Measurements from ENCODE around the gene TADA1. TPM values are rescaled to one million over a fixed set of nuclear protein-coding genes. Genes with fewer than 3 reads are reported as not detected.

TADA1 gene
- total RNA-seq, 1 experiment from 2014 or later: 13.1 TPM

DNA sequence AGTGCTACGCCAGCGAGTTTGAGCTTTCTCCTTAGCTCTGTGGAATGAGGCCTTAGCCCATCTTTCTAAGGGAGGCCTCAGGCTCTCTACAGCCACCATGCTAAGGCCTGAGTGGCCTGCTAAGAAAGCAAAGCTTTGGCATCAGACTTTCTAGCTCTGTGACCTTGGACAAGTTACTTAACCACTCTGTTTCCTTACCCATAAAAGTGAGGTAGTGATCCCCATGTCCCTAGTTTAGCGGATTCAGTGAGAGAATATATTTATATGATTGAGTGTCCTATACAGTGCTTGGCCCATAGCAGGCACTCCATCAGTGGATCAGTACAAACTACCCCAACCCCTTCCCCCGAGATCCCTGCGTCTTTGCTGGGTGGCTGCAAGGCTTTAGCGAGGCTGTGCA, 32.7 kb downstream of the TADA1 start:
- Mint-ChIP-seq H3K4me3 (ENCODE audit: low read depth, unreplicated experiment) (no peak overlapping the region), H3K36me3 (ENCODE audit: insufficient read depth, unreplicated experiment) (peaks cover 82% of the 10 kb centered on the region), H3K27me3 (ENCODE audit: unreplicated experiment) (no peaks in the 10 kb centered on the region), H3K9me3 (ENCODE audit: low read depth, unreplicated experiment) (no peaks in the 10 kb centered on the region), H3K27ac (ENCODE audit: unreplicated experiment) (no peak overlapping the region), H3K4me1 (ENCODE audit: low read depth, unreplicated experiment) (peaks cover 40% of the 10 kb centered on the region)
- BruUV-seq (replicated peaks): no TSS peak
- intact Hi-C loops (cut with micrococcal nuclease; ENCODE audit: unreplicated experiment): no loop called here
- DNase-seq: no peak
- CTCF ChIA-PET: no interaction called here
- TF ChIP-seq, protein P1, sequence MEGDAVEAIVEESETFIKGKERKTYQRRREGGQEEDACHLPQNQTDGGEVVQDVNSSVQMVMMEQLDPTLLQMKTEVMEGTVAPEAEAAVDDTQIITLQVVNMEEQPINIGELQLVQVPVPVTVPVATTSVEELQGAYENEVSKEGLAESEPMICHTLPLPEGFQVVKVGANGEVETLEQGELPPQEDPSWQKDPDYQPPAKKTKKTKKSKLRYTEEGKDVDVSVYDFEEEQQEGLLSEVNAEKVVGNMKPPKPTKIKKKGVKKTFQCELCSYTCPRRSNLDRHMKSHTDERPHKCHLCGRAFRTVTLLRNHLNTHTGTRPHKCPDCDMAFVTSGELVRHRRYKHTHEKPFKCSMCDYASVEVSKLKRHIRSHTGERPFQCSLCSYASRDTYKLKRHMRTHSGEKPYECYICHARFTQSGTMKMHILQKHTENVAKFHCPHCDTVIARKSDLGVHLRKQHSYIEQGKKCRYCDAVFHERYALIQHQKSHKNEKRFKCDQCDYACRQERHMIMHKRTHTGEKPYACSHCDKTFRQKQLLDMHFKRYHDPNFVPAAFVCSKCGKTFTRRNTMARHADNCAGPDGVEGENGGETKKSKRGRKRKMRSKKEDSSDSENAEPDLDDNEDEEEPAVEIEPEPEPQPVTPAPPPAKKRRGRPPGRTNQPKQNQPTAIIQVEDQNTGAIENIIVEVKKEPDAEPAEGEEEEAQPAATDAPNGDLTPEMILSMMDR (IDR thresholded peaks at IDR 0.05; ENCODE audit: unreplicated experiment): no peak

DNA sequence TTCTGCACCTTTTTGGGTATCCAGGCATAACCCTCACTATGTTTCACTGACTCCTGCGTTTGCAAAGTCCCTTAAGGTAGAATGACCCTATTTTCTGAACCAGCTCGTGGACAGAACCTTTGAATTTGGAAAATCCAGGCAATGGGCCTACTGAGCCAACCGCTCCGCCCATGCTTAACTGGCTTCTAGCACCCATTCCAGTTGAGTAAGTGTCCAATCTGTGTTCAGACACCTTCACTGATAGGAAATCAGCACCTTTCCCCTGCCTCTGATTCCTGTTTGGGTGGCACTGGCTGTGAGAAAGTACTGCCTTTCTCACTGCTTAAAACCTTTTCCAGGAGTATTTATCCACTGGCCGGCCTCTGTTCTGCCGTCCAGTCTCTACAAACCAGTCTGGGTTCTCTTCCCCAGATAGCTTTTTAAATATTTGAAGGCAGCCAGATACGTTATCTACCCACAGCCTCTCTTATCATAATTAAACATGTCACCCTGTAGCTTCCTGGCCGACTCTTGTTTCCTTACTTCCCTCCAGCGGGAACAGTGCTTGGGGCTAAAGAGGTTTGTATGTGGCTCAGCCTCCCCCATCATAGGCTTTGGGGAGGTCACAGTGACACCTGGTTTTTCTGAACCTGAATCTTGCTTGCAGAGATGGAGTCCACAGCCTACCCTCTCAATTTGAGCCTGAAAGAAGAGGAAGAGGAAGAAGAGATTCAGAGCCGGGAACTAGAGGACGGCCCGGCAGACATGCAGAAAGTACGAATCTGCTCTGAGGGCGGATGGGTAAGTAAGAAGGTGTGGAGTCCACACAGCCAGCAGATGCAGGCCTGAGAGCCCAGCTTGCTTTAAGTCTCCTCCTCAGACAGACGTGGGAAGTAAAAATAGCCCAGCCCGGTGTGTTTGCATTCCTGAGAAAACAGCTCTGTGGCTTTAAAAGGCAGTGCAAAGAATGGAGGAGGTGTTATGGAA, 35.5 kb downstream of the TADA1 start:
- peaks cover 67% of the 10 kb centered on the region for H3K36me3 Mint-ChIP-seq (ENCODE audit: insufficient read depth, unreplicated experiment)
- BruUV-seq (replicated peaks): TSS peak; percentile 67

DNA sequence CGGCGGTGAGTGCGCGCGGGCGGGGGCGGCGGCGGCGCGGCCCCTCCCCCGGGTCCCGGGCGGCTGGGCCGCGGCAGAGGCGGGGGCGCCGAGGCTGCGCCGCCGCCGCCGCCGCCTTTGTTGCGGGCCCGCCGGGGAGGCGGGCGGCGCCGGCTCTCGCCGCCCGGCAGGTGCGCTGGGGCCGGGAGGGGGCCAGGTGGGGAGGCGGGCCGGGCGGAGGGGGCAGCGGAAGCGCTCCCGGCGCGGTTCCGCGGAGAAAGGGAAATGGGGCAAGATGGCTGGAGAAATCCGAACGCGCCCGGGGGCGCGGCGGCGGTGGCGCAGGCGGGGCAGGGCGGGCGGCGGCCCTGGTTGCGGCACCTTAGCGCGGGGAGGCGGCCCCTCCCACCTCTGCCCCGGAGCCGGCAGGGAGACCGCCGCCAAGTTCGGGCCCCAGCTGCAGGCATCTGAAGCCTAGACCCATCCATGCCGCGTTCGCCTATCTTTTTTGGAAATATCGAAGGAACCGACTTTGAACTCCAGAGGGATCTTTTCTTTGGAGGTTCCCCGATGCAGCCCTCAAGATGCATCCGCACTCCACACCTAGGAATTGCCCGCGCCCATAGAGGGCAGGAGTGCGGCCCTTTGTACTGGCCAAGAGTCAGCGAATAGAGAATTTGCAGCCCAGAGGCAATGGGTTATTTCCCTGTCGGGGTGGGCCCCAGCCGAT, 36.3 kb downstream of the TADA1 start:
- Mint-ChIP-seq H3K27ac (ENCODE audit: unreplicated experiment) (peak overlapping the region; percentile 88), H3K4me1 (ENCODE audit: low read depth, unreplicated experiment) (peaks cover 40% of the 10 kb centered on the region), H3K9me3 (ENCODE audit: low read depth, unreplicated experiment) (no peaks in the 10 kb centered on the region), H3K4me3 (ENCODE audit: low read depth, unreplicated experiment) (peak overlapping the region; percentile 81), H3K36me3 (ENCODE audit: insufficient read depth, unreplicated experiment) (peaks cover 65% of the 10 kb centered on the region), H3K27me3 (ENCODE audit: unreplicated experiment) (no peaks in the 10 kb centered on the region)
- CTCF ChIA-PET: interaction anchor here (0.5 to 1.1 kb wide), 3 partner anchors 26 to 962 kb away, joined by 3 to 5 read pairs (median 3); no protein-coding TSS in a partner anchor
- DNase-seq: peak; percentile 66
- no TSS peak for BruUV-seq (replicated peaks)
- intact Hi-C loops (cut with micrococcal nuclease; ENCODE audit: unreplicated experiment): no loop called here
- TF ChIP-seq, protein P1 (IDR thresholded peaks at IDR 0.05; ENCODE audit: unreplicated experiment): peak; percentile 40

More for the DNA sequence above, 35.5 kb downstream of the TADA1 start:
- CTCF ChIA-PET: interaction anchor here (0.5 to 0.9 kb wide), 3 partner anchors 20 to 961 kb away, joined by 3 to 6 read pairs (median 3); no protein-coding TSS in a partner anchor
- no peak for DNase-seq
- H3K4me1 Mint-ChIP-seq (ENCODE audit: low read depth, unreplicated experiment): peaks cover 42% of the 10 kb centered on the region
- TF ChIP-seq, protein P1 (IDR thresholded peaks at IDR 0.05; ENCODE audit: unreplicated experiment): no peak
- H3K27me3 Mint-ChIP-seq (ENCODE audit: unreplicated experiment): no peaks in the 10 kb centered on the region
- H3K27ac Mint-ChIP-seq (ENCODE audit: unreplicated experiment): peak overlapping the region; percentile 88
- peak overlapping the region; percentile 81 for H3K4me3 Mint-ChIP-seq (ENCODE audit: low read depth, unreplicated experiment)
- no peaks in the 10 kb centered on the region for H3K9me3 Mint-ChIP-seq (ENCODE audit: low read depth, unreplicated experiment)
- intact Hi-C loops (cut with micrococcal nuclease; ENCODE audit: unreplicated experiment): no loop called here

DNA sequence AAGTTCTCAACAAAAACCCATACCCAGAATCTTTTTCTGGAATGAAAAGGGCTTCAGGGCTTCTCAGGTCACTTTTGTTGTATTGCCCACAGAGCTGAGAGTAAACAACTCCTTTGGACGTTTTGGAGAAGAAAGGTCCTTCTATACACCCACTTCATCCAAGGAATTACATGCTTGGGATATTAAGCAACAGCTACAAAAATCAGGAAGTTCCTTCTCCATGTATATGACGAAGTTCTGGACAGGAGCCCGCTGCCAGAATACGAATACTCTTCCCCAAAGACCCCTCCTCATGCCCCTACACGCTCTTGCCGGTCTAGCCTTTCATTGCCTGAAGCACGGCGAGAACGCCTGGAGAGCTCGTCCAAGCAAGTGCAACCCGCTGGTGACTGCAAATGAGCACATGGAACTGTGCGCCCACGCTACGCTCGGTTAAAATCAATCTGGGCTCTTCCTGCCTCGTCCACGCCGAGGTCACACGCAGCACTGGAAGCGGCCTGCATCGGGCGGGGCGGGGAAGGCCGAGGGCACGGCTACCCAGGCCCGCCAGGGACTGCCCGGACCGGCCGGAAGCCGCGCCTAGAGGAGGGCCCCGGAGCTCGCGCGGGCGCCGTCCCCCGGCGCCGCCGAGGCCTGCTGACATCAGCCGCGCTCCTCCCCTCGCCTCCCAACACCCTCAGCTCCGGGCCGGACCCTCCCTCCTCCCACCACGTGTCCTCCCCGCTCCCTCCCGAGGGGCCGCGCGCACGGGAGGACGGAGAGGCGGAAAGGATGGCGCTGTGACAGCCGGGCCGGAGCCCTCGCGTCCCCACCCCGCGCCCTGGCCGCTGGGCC, 37.1 kb downstream of the TADA1 start, which contains the start of gene POGK:
Gene POGK, plus strand, starts transcription at position 710 of the 834 bp plus-strand sequence. CDS start 1,482 bp downstream, outside the sequence.
- H3K27me3 Mint-ChIP-seq (ENCODE audit: unreplicated experiment): no peaks in the 10 kb centered on the region
- no peaks in the 10 kb centered on the region for H3K9me3 Mint-ChIP-seq (ENCODE audit: low read depth, unreplicated experiment)
- DNase-seq: peak; percentile 95
- peak within 1 kb of the TSS; percentile 88 for H3K27ac Mint-ChIP-seq (ENCODE audit: unreplicated experiment)
- no TSS peak for BruUV-seq (replicated peaks)
- TF ChIP-seq, protein P1 (IDR thresholded peaks at IDR 0.05; ENCODE audit: unreplicated experiment): no peak
- intact Hi-C loops (cut with micrococcal nuclease; ENCODE audit: unreplicated experiment): no loop called here
- peaks cover 57% of the 10 kb centered on the region for H3K36me3 Mint-ChIP-seq (ENCODE audit: insufficient read depth, unreplicated experiment)
- CTCF ChIA-PET: interaction anchor here (0.8 to 1.1 kb wide), 2 partner anchors 25 to 205 kb away, joined by 3 to 5 read pairs; no protein-coding TSS in a partner anchor
- peaks cover 34% of the 10 kb centered on the region for H3K4me1 Mint-ChIP-seq (ENCODE audit: low read depth, unreplicated experiment)
- H3K4me3 Mint-ChIP-seq (ENCODE audit: low read depth, unreplicated experiment): peak within 1 kb of the TSS; percentile 81

All from Calu3 (cell line).